Eye (tissue), 1 donor: ENCODE measurements around the gene ERBB2.

ENCODE experiments used
- DNase-seq: peaks from one replicate; pipeline ENCODE4 v3.0.0-alpha.2; 2015

Gene ERBB2

DNA sequence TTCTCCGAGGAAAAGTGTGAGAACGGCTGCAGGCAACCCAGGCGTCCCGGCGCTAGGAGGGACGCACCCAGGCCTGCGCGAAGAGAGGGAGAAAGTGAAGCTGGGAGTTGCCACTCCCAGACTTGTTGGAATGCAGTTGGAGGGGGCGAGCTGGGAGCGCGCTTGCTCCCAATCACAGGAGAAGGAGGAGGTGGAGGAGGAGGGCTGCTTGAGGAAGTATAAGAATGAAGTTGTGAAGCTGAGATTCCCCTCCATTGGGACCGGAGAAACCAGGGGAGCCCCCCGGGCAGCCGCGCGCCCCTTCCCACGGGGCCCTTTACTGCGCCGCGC lies at the start of gene ERBB2:
ERBB2 (plus strand) TSS at position 247 of the 330 bp plus-strand sequence. CDS start 175 bp downstream, outside the sequence.
- peak; percentile 90 for DNase-seq

DNA sequence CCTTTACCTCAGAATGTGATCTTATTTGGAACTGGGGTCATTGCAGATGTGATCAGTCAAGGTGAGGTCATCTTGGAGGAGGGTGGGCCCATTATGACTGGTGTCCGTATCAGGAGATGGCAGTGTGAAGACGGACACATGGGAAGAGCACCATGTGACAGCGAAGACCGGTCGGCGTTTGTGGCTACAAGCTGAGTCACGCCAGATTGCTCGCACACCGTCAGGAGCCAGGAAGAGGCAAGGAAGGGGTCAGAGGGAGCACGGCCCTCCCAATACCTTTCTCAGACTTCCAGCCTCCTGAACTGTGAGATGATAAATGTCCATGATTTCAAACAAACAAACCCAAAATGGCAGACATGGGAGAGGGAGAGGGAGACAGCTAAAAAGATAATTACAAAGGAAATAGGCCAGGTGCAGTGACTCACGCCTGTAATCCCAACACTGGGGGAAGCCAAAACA lies 49.7 kb upstream of the ERBB2 start:
- no peak for DNase-seq

DNA sequence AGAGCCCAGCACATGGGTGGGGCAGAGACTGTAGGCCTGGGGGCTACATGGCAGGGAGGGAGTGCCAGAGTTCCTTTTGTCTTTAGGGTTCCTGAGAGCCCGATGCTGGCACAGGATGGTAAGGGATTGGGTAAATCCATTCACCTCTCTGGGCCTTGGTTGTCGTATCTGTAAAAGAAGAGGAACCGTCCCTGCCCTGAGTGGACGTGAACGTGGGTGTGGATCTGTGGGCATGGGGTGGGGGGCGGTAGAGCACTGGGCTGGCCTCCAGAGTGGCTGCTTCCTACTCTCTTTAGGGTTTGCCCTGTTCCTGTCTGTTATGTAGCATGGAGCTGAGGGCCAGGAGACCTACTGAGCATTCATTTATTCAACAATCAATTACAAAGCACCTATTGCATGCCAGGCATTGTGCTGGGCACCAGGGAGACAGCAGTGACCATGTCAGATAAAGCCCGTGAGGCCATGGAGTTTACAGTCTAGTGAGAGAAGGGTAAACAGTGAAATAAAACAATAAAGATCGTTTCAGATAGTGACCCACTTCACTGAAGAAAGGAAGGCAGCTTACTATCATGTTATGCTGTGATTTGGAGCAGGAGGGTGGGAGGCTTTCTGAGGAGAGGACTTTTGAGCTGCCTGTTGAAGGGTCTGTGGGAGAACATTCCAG lies 47.8 kb upstream of the ERBB2 start:
- no peak for DNase-seq

DNA sequence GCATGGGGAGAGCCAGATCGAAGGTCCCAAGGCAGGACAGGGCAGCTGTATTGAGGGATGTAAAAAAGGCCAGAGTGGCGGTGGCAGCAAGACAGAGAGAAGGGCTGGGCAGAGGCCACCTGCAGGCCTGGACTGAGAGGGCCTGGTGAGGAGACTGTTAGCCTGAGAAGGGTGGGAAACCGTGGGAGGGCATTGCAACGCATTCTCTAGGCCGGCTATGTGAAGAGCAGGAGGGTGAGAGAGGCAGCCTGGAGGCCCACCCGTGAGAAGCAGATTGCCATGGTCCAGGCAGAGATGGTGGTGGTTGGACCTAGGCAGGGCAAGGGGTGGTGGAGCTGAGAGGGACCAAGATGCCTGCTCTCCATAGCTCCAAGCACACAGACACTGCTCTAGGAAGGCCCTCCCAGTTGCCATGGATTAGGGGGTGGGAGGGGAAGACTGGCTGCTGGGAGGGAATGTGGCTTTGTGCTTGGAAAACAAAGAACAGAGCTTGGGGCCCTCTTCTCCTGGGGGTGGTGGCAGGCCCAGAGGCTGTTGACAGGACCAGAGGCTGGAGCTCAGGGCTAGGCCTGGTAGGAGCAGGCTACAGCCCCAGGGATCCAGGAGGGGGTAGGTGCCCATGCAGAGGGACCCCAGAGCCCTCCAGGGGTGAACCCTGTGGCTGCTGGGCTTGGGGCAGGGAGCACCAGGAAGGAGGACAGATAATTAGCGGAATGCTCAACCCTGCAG lies 47.1 kb upstream of the ERBB2 start:
- DNase-seq = peak; percentile 81

DNA sequence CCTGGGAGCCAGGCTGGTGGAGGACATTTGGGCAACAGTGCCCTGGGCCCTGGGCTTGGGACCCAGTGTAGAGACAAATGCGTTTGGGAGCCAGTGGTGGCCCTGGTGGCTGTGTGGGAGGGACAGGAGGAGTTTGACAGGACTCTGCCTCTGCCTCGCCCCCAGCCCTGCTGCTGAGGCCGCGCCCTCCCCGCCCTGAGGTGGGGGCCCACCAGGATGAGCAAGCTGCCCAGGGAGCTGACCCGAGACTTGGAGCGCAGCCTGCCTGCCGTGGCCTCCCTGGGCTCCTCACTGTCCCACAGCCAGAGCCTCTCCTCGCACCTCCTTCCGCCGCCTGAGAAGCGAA lies 46.6 kb upstream of the ERBB2 start:
- DNase-seq = no peak

DNA sequence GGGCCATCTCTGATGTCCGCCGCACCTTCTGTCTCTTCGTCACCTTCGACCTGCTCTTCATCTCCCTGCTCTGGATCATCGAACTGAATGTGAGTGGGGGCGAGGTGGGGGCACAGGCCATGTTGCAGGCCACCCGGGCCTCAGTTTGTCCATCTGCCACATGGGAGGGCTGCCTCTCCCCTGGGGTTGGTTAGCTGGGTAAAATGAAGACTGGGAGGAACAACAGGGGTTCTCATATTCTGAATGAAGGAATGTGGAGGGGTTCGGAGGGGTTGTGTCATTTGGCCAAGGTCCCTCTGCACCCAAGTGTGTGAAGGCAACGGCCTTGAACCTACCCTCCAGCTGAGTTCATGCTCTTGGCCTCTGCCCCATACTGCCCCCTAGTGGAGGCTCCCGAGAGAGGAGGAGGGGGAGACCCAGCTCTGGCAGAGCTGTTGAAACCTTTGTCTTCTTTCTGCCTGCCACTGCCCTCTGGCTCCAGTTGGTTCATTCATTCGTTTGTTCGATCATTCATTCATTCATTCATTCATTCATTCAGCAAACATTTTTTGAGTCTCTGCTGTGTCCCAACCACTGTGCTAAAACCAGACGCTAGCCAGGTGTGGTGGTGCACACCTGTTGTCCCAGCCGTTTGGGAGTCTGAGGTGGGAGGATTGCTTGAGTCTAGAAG lies 46.1 kb upstream of the ERBB2 start:
- DNase-seq = peak; percentile 86

DNA sequence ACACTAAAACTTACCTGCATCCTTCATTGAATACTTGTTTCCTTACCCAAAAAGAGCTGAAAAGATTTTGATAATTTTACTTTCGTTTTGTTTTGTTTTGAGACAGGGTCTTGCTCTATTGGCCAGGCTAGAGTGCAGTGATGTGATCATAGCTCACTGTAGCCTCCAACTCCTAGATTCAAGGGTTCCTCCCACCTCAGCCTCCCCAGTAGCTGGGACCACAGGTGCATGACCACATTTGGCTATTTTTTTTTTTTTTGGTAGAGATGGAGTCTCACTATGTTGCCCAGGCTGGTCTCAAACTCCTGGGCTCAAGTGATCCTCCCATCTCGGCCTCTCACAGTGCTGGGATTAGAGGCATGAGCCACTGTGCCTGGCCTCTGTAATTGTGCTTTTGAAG lies 44.8 kb upstream of the ERBB2 start:
- no peak for DNase-seq

DNA sequence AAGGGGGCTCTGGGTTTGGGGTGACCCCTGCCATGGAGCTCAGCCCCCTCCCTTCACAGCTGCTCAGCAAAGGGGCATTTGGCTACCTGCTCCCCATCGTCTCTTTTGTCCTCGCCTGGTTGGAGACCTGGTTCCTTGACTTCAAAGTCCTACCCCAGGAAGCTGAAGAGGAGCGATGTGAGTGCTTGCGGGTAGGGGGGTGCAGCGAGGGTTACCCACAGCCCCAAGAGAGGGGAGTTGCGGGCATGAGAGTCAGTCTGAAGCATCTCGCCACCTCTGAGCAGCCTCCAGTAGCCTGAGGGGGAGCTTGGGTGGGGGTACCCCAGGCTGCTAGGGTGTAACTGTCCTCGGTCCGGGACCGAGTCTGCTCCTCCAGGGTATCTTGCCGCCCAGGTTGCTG lies 41.5 kb upstream of the ERBB2 start:
- DNase-seq = no peak

DNA sequence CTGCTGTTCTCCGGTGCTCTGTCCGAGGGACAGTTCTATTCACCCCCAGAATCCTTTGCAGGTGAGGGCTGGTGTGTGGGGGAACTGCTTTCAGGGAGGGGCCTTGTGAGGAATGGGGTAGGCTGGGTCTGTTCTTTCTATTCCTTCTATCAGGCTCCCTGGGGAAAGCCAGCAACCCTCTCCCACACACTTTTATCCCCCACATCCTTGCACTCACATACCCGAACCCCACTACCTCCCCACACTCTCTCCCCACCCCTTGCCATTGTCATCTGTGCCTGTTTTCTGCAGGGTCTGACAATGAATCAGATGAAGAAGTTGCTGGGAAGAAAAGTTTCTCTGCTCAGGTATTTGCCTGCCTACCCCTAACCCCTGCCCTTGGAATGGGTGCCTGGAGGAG lies 41.1 kb upstream of the ERBB2 start:
- DNase-seq = no peak

DNA sequence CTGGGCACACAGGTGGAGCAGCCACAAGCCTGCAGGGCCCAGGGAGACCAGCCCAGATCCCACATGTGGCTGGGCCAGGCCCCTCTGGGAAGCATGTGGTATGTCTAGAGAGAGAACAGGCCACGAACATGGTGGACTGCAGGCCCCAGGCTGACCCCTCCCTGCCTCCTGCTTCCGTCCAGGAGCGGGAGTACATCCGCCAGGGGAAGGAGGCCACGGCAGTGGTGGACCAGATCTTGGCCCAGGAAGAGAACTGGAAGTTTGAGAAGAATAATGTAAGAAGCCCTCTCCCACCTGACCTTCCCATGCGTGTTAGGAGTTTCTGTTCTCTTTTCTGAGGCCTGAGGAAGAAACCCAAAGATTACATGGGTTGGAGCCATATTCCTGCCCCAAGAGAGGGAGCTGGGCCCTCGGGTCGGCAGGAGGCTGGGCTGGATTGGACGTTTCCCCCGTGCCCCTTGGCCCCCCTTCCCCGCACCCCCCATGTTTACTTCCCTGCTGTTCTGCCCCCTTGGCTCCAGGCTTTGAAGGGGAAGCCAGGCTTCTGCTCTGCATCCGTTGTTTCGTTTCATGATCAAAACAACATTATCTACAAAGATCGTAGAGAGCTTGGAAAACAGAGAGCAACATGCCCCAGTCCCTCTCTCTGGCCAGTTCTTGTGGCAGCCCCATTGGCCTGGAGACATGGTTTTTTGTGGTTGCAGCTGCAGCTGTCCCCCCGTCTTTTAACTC lies 40.4 kb upstream of the ERBB2 start:
- no peak for DNase-seq

DNA sequence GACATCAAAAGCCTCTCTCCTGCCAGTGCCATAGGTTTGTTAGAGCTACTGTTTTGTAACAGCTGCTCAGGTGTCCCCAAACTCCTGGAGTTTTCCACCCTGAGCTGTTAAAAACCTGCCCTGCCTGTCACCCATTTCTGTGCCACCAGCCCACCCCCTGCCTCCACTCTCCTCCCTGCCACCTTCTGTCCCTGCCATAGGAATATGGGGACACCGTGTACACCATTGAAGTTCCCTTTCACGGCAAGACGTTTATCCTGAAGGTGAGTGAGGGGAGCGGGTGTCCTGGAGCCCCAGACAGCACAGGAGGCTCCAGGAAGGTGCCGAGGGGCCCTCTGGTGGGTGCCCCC lies 39.9 kb upstream of the ERBB2 start:
- no peak for DNase-seq

DNA sequence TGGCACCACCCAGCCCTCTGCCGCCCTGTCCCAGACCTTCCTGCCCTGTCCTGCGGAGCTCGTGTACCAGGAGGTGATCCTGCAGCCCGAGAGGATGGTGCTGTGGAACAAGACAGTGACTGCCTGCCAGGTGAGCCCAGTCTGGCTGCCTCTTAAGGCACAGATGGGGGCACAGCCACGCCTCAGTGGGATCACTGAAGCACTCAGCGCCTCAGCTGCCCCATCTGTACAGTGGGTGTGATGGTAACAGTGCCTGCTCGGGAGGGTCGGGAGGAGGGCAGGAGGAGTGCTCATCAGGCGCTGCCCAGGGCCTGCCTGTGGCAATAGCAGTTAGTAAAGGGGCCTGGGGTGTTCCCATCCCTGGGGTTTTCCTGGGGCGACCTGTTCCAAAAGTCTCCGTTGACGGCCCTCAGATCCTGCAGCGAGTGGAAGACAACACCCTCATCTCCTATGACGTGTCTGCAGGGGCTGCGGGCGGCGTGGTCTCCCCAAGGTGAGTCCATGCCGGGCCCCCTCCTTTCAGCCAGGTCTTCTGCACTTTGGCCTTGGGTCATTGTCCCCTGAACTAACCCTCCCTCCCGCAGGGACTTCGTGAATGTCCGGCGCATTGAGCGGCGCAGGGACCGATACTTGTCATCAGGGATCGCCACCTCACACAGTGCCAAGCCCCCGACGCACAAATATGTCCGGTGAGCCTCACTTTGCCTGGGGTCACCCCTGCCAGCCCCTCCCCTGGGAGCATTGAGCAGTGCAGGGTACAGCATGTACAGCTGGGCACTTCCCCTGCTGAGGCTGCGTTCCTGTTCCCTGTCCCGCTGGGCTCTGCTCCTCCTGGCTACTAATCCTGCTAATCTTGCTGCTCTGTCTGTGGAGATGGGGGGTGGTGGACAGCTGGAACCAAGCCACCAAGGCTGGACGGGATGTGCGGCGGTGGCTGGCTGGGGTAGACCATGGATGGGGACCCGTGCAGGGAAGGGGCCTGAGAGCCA lies 39.2 kb upstream of the ERBB2 start:
- DNase-seq = no peak

DNA sequence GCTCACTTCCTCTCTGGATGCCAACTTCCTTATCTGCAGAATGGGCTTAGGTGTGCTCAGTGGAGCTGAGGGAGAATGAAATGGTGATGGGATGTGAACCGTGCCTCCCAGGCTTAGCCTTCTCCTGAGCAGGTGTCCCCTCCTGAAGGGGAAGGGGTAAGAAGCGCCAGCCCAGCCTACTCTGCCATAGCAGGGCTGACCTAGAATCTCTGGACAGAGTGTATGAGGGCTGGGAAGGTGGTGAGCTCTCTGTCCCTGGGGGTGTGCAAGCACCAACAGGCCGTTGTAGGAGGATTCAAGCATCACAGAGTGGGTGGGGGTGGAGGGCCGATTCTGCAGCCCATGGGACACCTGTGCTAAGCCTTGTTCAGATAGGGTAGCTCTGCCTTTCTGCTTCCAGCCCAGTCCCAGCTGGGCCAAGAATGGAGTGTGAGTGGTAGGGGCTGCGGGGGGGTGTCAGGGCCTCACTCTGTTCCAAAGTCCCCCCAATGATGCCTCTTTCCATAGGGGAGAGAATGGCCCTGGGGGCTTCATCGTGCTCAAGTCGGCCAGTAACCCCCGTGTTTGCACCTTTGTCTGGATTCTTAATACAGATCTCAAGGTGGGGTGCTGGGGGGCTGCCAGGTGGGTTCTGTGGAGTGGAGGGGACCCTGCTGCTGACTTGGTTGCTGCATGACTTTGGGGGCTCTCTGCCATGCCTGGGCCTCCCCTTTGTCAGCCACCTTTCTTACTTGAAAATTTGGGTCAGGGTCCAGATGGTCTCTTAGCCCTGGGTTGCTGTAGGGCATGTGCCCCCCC lies 37.9 kb upstream of the ERBB2 start:
- DNase-seq = no peak

DNA sequence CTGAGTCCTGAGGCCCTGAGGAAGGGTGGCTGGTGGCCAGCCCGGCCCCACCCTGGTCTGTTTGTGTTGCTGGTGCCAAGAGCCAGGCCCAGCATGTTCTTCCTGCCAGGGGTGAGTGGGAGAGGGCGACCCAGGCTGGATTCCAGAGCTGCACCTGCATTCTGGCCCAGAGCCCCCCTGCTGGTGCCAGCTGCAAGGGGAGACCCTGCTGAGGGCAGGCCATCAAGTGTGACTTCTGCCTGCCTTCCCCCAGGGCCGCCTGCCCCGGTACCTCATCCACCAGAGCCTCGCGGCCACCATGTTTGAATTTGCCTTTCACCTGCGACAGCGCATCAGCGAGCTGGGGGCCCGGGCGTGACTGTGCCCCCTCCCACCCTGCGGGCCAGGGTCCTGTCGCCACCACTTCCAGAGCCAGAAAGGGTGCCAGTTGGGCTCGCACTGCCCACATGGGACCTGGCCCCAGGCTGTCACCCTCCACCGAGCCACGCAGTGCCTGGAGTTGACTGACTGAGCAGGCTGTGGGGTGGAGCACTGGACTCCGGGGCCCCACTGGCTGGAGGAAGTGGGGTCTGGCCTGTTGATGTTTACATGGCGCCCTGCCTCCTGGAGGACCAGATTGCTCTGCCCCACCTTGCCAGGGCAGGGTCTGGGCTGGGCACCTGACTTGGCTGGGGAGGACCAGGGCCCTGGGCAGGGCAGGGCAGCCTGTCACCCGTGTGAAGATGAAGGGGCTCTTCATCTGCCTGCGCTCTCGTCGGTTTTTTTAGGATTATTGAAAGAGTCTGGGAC lies 37.1 kb upstream of the ERBB2 start:
- DNase-seq = no peak

DNA sequence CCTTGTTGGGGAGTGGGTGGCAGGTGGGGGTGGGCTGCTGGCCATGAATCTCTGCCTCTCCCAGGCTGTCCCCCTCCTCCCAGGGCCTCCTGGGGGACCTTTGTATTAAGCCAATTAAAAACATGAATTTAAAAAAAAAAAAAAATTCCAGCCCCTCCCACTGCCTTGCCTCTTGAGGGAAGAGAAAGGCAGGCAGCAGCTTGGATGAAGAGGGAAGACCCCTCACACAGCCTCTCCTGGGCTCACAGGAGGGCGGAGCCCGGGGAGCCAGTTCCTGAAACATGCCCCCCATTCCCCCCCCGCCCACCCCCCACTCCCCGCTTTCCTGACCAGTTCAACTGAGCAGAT lies 36.5 kb upstream of the ERBB2 start:
- DNase-seq = no peak

DNA sequence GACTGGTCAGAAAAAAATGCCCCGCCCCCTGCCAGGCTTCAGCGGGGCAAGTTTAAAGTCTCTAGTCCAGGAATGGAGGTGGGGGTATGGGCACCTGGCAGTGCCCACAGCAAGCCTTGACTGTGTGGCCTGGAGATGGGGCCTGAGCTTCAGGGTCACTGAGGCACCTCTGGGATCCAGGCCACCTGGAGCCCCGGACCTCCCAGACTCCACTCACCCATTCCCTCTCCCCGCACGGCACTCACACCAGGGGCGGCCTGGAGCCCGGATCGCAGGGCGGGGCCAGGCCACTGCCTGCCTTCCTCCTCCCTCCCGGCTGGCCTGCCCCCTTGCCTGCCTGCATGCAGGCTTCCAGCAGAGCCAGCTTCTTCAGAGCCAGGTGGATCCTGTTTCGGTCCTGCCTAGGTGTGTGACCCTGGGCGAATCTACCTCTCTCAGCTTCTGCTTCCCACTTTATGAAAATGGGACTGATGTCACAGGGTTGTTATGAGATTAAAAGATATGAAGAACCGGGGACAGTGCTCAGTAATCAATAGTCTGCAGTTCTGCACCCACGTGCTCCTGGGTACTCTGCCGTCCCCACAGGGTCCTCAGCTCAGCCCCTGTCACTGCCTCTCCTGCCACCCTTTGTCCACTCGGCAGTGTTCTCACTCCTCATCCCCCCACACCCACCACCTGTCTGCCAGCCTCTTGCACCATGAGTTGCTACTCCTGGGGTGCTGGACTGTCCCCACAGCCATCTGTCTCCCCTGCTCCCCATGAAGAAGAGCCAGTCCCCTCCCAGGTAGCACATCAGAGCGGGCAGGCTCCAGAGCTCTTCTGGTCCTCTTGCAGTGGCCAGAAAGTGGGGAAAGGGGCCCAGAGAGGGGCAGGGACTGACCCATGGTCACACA lies 35.9 kb upstream of the ERBB2 start:
- DNase-seq = no peak

DNA sequence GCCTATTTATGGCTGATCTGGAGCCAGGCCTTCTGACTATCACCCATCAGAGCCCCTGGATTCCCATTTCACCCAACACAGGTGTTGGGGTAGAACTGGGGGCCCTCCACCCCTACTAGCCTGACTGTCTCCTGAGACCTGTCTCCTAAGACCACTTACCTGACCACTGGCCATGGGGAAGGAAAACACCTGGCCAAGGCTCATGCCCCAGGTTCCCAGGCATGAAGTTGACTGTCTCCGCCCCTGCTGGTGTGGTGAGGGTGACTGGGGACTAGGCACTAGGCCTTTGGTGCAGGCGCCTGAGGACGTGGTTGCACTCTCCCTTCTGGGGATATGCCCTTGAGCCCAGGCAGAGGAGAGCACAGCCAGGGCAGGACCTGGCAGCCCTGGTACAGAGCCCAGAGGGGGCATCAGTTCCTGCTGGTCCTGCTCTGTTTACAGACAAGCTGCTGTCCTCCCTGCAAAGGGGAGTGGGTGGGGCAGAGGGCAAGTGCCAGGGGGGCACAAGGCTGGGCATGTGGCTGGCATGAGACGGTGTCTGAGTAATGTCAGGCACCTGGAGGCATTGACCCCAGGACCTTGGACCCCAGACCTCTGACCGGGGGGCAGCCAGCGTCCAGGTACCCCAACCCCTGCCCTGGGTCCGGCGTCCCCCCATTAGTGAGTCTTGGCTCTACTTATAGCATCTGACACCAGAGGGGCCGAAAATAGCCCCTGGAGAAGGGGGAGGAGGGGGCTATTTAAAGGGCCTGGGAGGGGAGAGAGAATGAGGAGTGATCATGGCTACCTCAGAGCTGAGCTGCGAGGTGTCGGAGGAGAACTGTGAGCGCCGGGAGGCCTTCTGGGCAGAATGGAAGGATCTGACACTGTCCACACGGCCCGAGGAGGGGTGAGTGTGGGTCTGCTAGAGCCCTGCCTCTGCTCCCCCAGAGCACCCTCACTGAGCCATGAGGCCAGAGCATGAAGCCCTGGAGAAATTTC lies 35.0 kb upstream of the ERBB2 start, which contains the start of gene TCAP:
TCAP (plus strand) TSS at position 769 of the 981 bp plus-strand sequence; CDS start at position 780, 11 bp downstream.
- DNase-seq = no peak

DNA sequence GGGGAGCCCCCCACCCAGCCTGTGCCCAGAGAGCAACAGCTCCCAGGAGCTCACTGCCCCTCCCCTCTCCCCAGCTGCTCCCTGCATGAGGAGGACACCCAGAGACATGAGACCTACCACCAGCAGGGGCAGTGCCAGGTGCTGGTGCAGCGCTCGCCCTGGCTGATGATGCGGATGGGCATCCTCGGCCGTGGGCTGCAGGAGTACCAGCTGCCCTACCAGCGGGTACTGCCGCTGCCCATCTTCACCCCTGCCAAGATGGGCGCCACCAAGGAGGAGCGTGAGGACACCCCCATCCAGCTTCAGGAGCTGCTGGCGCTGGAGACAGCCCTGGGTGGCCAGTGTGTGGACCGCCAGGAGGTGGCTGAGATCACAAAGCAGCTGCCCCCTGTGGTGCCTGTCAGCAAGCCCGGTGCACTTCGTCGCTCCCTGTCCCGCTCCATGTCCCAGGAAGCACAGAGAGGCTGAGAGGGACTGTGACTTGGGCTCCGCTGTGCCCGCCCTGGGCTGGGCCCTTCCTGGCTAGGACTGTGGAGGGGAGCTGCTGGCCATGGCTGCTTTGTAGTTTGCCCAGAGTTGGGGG lies 34.1 kb upstream of the ERBB2 start:
- DNase-seq = peak; percentile 50
